ENCODE results near the gene PKN1. TPM values are rescaled to one million over a fixed set of nuclear protein-coding genes. Genes with fewer than 3 reads are reported as not detected.

Gene PKN1
- total RNA-seq, 1 experiment from 2014 or later = 170 TPM

DNA sequence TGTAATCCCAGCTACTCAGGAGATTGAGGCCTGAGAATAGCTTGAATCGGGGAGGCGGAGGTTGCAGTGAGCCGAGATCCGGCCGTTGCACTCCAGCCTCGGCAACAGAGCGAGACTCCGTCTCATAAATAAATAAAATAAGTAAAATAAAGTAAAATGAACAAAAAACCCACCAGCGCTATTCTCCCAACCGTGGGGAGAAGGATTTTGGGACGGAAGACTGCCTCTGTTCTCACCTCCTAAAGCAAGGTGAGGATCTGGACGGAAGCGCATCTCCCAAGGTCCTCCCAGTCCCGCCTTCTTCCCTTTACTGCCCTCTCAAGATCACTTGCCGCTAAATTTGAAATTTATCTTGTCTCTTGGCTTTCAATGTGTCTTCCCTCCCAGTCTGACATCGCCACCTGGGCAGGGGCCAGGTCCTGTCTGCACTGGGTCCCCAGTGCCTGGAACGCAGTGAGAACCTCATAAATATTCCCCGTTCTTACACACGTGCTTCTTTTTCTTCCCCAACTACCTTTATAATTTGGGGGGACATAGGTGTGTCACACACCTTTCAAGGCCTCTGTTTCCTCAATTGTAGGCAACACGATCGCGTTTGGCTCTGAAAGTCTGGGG is 86.2 kb downstream of the PKN1 start:
- ChIA-PET CTCF (interaction anchor here (1.5 kb wide), 1 partner anchor 9 kb away, joined by 3 read pairs; no protein-coding TSS in a partner anchor), POLR2A (interaction anchor here (0.7 to 1.3 kb wide), 2 partner anchors 17 to 19 kb away, joined by 3 read pairs; no protein-coding TSS in a partner anchor)
- no peak for TF ChIP-seq JAZF1 (CRISPR knock-in tag; IDR thresholded peaks at IDR 0.05)
- TF ChIP-seq, protein P1, sequence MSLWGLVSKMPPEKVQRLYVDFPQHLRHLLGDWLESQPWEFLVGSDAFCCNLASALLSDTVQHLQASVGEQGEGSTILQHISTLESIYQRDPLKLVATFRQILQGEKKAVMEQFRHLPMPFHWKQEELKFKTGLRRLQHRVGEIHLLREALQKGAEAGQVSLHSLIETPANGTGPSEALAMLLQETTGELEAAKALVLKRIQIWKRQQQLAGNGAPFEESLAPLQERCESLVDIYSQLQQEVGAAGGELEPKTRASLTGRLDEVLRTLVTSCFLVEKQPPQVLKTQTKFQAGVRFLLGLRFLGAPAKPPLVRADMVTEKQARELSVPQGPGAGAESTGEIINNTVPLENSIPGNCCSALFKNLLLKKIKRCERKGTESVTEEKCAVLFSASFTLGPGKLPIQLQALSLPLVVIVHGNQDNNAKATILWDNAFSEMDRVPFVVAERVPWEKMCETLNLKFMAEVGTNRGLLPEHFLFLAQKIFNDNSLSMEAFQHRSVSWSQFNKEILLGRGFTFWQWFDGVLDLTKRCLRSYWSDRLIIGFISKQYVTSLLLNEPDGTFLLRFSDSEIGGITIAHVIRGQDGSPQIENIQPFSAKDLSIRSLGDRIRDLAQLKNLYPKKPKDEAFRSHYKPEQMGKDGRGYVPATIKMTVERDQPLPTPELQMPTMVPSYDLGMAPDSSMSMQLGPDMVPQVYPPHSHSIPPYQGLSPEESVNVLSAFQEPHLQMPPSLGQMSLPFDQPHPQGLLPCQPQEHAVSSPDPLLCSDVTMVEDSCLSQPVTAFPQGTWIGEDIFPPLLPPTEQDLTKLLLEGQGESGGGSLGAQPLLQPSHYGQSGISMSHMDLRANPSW (CRISPR knock-in tag; conservative IDR thresholded peaks at IDR 0.05; ENCODE audit: low read depth) = no peak
- no peak for TF ChIP-seq ZNF232 (CRISPR knock-in tag; IDR thresholded peaks at IDR 0.05)
- no peak; the same call in 1 of the 2 replicates for TF ChIP-seq SP1 (CRISPR knock-in tag; conservative IDR thresholded peaks at IDR 0.05)
- no peak for TF ChIP-seq OVOL2 (CRISPR knock-in tag; IDR thresholded peaks at IDR 0.05; ENCODE audit: borderline replicate concordance)
- TF ChIP-seq, protein P2, sequence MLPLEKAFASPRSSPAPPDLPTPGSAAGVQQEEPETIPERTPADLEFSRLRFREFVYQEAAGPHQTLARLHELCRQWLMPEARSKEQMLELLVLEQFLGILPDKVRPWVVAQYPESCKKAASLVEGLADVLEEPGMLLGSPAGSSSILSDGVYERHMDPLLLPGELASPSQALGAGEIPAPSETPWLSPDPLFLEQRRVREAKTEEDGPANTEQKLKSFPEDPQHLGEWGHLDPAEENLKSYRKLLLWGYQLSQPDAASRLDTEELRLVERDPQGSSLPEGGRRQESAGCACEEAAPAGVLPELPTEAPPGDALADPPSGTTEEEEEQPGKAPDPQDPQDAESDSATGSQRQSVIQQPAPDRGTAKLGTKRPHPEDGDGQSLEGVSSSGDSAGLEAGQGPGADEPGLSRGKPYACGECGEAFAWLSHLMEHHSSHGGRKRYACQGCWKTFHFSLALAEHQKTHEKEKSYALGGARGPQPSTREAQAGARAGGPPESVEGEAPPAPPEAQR (CRISPR knock-in tag; IDR thresholded peaks at IDR 0.05) = no peak
- TF ChIP-seq ETV6 (CRISPR knock-in tag; IDR thresholded peaks at IDR 0.05) = no peak
- TF ChIP-seq, protein P3, sequence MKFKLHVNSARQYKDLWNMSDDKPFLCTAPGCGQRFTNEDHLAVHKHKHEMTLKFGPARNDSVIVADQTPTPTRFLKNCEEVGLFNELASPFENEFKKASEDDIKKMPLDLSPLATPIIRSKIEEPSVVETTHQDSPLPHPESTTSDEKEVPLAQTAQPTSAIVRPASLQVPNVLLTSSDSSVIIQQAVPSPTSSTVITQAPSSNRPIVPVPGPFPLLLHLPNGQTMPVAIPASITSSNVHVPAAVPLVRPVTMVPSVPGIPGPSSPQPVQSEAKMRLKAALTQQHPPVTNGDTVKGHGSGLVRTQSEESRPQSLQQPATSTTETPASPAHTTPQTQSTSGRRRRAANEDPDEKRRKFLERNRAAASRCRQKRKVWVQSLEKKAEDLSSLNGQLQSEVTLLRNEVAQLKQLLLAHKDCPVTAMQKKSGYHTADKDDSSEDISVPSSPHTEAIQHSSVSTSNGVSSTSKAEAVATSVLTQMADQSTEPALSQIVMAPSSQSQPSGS (CRISPR knock-in tag; IDR thresholded peaks at IDR 0.05; ENCODE audit: borderline replicate concordance, low read depth) = no peak
- no peak for TF ChIP-seq IRF2 (CRISPR knock-in tag; IDR thresholded peaks at IDR 0.05; ENCODE audit: borderline replicate concordance, low read depth)
- TF ChIP-seq, protein P4, sequence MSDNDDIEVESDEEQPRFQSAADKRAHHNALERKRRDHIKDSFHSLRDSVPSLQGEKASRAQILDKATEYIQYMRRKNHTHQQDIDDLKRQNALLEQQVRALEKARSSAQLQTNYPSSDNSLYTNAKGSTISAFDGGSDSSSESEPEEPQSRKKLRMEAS (CRISPR knock-in tag; IDR thresholded peaks at IDR 0.05) = no peak
- no peak for TF ChIP-seq NR2C2 (CRISPR knock-in tag; IDR thresholded peaks at IDR 0.05)
- no peak for TF ChIP-seq ESRRA (CRISPR knock-in tag; IDR thresholded peaks at IDR 0.05; ENCODE audit: borderline replicate concordance)
- peaks cover 25% of the 10 kb centered on the region for H3K36me3 Mint-ChIP-seq
- H3K27ac Mint-ChIP-seq = peak overlapping the region; percentile 96
- peaks cover 27% of the 10 kb centered on the region for H3K4me1 Mint-ChIP-seq
- H3K9me3 Mint-ChIP-seq = no peaks in the 10 kb centered on the region
- no peaks in the 10 kb centered on the region for H3K27me3 Mint-ChIP-seq (ENCODE audit: low read depth)
- DNase-seq (ENCODE audit: low spot score) = no peak
- H3K4me3 Mint-ChIP-seq = peak overlapping the region; percentile 71
- ATAC-seq = no peak

- no peaks in the 10 kb centered on the region for H3K9me3 Mint-ChIP-seq
- H3K36me3 Mint-ChIP-seq = peaks cover 19% of the 10 kb centered on the region
- H3K27me3 Mint-ChIP-seq (ENCODE audit: low read depth) = no peaks in the 10 kb centered on the region
- ChIA-PET POLR2A (no interaction called here), CTCF (no interaction called here)
- ATAC-seq = no peak
- H3K4me1 Mint-ChIP-seq = peaks cover 27% of the 10 kb centered on the region
- no peak for DNase-seq (ENCODE audit: low spot score)
- peak overlapping the region; percentile 96 for H3K27ac Mint-ChIP-seq
- peak overlapping the region; percentile 71 for H3K4me3 Mint-ChIP-seq
- TF ChIP-seq, protein P5, sequence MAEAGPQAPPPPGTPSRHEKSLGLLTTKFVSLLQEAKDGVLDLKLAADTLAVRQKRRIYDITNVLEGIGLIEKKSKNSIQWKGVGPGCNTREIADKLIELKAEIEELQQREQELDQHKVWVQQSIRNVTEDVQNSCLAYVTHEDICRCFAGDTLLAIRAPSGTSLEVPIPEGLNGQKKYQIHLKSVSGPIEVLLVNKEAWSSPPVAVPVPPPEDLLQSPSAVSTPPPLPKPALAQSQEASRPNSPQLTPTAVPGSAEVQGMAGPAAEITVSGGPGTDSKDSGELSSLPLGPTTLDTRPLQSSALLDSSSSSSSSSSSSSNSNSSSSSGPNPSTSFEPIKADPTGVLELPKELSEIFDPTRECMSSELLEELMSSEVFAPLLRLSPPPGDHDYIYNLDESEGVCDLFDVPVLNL (CRISPR knock-in tag; IDR thresholded peaks at IDR 0.05; ENCODE audit: borderline replicate concordance, low read depth) = no peak
- TF ChIP-seq ATF3 (CRISPR knock-in tag; conservative IDR thresholded peaks at IDR 0.05) (no peak), TEAD1 (CRISPR knock-in tag; IDR thresholded peaks at IDR 0.05) (no peak), NR3C1 (CRISPR knock-in tag; conservative IDR thresholded peaks at IDR 0.05; ENCODE audit: low read depth) (no peak), ZNF416 (CRISPR knock-in tag; IDR thresholded peaks at IDR 0.05) (no peak), HMGA2 (CRISPR knock-in tag; IDR thresholded peaks at IDR 0.05) (no peak)
- TF ChIP-seq, protein P6, sequence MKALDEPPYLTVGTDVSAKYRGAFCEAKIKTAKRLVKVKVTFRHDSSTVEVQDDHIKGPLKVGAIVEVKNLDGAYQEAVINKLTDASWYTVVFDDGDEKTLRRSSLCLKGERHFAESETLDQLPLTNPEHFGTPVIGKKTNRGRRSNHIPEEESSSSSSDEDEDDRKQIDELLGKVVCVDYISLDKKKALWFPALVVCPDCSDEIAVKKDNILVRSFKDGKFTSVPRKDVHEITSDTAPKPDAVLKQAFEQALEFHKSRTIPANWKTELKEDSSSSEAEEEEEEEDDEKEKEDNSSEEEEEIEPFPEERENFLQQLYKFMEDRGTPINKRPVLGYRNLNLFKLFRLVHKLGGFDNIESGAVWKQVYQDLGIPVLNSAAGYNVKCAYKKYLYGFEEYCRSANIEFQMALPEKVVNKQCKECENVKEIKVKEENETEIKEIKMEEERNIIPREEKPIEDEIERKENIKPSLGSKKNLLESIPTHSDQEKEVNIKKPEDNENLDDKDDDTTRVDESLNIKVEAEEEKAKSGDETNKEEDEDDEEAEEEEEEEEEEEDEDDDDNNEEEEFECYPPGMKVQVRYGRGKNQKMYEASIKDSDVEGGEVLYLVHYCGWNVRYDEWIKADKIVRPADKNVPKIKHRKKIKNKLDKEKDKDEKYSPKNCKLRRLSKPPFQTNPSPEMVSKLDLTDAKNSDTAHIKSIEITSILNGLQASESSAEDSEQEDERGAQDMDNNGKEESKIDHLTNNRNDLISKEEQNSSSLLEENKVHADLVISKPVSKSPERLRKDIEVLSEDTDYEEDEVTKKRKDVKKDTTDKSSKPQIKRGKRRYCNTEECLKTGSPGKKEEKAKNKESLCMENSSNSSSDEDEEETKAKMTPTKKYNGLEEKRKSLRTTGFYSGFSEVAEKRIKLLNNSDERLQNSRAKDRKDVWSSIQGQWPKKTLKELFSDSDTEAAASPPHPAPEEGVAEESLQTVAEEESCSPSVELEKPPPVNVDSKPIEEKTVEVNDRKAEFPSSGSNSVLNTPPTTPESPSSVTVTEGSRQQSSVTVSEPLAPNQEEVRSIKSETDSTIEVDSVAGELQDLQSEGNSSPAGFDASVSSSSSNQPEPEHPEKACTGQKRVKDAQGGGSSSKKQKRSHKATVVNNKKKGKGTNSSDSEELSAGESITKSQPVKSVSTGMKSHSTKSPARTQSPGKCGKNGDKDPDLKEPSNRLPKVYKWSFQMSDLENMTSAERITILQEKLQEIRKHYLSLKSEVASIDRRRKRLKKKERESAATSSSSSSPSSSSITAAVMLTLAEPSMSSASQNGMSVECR (CRISPR knock-in tag; IDR thresholded peaks at IDR 0.05; ENCODE audit: borderline replicate concordance) = no peak
- TF ChIP-seq, protein P7, sequence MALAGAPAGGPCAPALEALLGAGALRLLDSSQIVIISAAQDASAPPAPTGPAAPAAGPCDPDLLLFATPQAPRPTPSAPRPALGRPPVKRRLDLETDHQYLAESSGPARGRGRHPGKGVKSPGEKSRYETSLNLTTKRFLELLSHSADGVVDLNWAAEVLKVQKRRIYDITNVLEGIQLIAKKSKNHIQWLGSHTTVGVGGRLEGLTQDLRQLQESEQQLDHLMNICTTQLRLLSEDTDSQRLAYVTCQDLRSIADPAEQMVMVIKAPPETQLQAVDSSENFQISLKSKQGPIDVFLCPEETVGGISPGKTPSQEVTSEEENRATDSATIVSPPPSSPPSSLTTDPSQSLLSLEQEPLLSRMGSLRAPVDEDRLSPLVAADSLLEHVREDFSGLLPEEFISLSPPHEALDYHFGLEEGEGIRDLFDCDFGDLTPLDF (CRISPR knock-in tag; IDR thresholded peaks at IDR 0.05) = no peak
Measured at GRCh38 chr19:14519860-14520407, 86.8 kb downstream of the PKN1 start.

Data from WTC11 (cell line).